ENCODE measurements around the gene SDHAF1.

Gene SDHAF1

GRCh38 chr19:35987571-35987896, 7.5 kb upstream of the SDHAF1 start:
- DNase-seq = no peak

GRCh38 chr19:35988824-35989223, 6.2 kb upstream of the SDHAF1 start:
- no peak for DNase-seq

GRCh38 chr19:35990156-35990555, 4.8 kb upstream of the SDHAF1 start:
- DNase-seq = no peak

- DNase-seq = no peak
These were observed 3.9 kb upstream of the SDHAF1 start for GRCh38 chr19:35990771-35991730.

GRCh38 chr19:35991731-35992450, 3.1 kb upstream of the SDHAF1 start:
- no peak for DNase-seq

GRCh38 chr19:35992907-35993765, 1.9 kb upstream of the SDHAF1 start:
- DNase-seq = peak; percentile 24

GRCh38 chr19:35993923-35994598, 927 bp upstream of the SDHAF1 start:
- no peak for DNase-seq

- DNase-seq = no peak
These were observed 1.8 kb downstream of the SDHAF1 start for GRCh38 chr19:35996777-35997176.

- no peak for DNase-seq
These were observed 6.6 kb downstream of the SDHAF1 start for GRCh38 chr19:36001605-36002004.

- DNase-seq = no peak
These were observed 8.3 kb downstream of the SDHAF1 start for GRCh38 chr19:36003284-36003683.

- no peak for DNase-seq
These were observed 12.0 kb downstream of the SDHAF1 start for GRCh38 chr19:36006955-36007354.

GRCh38 chr19:36008336-36008978, 13.5 kb downstream of the SDHAF1 start, which contains the start of gene SYNE4:
Gene SYNE4, minus strand, starts transcription at chr19:36008813. Its CDS starts 132 bp downstream, at chr19:36008681.
- DNase-seq = no peak

- peak; percentile 56 for DNase-seq
These were observed 14.2 kb downstream of the SDHAF1 start for GRCh38 chr19:36009220-36009619.

GRCh38 chr19:36009633-36010379, 14.8 kb downstream of the SDHAF1 start:
- DNase-seq = no peak

- no peak for DNase-seq
These were observed 15.4 kb downstream of the SDHAF1 start for GRCh38 chr19:36010402-36010801.

- DNase-seq = no peak
These were observed 18.5 kb downstream of the SDHAF1 start for GRCh38 chr19:36013280-36014011.

- peak; percentile 100 for DNase-seq
These were observed 19.3 kb downstream of the SDHAF1 start, which contains the start of gene ALKBH6 for GRCh38 chr19:36014012-36014924. Gene ALKBH6, minus strand, starts transcription at chr19:36014213. Its CDS starts 816 bp downstream, at chr19:36013397.

GRCh38 chr19:36019061-36019670, 24.2 kb downstream of the SDHAF1 start:
- no peak for DNase-seq

GRCh38 chr19:36023432-36023831, 28.4 kb downstream of the SDHAF1 start:
- no peak for DNase-seq
